OCI-LY3 (cell line): ENCODE results near the gene KAT7.

Source experiments
- CTCF ChIP-seq: fragments of 200-600, 300-600 bp; sonication (generic); IDR thresholded peaks from 2 replicates; pipeline ENCODE4 v1.5.1; 2014; ENCODE audit warnings: antibody characterized with exemption, low read length, low read depth
- EZH2phosphoT487 ChIP-seq: fragments of 200-600 bp; shearing (Covaris generic); IDR thresholded peaks from 2 replicates; pipeline ENCODE4 v1.6.1; 2018; ENCODE audit warnings: antibody characterized with exemption, mixed run types, low read depth

- no peak for TF ChIP-seq CTCF
- no peak for TF ChIP-seq EZH2phosphoT487
Measured at GRCh38 chr17:49835472-49835871, 47.0 kb downstream of the KAT7 start.
